ENCODE measurements around the gene GALR3.

The GALR3 gene

DNA sequence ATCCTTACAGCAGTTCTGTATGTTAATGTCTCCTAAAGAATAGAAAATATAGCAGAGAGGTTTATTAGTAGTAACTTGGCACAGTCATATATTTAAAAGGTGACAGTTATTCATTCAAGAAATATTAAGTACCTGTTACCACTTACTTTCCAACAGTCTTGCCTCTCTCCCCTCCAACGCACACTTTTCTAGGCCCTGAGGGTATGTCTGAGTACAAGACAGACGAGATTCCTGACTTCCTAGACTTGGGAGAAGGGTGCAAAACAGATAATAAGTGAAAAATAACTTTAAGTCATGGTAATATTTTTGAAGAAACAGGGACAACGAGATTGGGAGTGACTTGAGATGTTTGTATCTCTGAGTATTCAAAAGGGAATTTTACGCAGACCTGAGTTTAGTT lies 27.6 kb downstream of the GALR3 start:
- Histone ChIP-seq H3K4me1 (ENCODE audit: control insufficient read depth, insufficient read depth, low read length, unreplicated experiment) (peaks cover 12% of the 10 kb centered on the region), H2AFZ (ENCODE audit: low read length, unreplicated experiment) (no peak overlapping the region), H3K4me3 (ENCODE audit: low read depth, low read length) (peak overlapping the region; percentile 100), H3K36me3 (ENCODE audit: insufficient read depth, low read length) (peaks cover 13% of the 10 kb centered on the region; the same call in 1 of the 2 replicates), H3K27ac (ENCODE audit: low read depth, low read length) (no peak overlapping the region), H3K79me2 (ENCODE audit: control insufficient read depth, insufficient read depth, low read length, unreplicated experiment) (peaks cover 46% of the 10 kb centered on the region), H3K27me3 (ENCODE audit: insufficient read depth, low read length) (no peaks in the 10 kb centered on the region)

DNA sequence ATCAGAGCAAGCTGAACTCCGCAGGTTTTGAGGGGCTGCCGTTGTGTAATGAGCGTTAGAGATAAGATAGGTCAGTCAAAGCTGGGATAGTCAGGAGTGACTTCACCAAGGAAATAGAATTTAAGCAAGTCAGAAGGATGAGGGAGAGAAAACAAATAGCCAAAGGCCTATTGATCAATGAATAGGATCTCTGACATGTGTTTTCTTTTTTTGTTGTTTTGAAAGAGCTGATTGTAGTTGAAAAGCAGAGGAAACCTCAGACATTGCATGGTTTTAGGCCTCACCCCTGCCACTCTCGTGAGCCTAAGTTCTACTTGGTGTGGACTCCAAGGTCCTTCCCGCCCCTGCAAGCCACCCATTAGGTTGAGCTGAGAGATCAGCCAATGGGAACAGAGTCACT lies 29.2 kb downstream of the GALR3 start:
- Histone ChIP-seq H3K27me3 (ENCODE audit: insufficient read depth, low read length) (no peaks in the 10 kb centered on the region), H3K79me2 (ENCODE audit: control insufficient read depth, insufficient read depth, low read length, unreplicated experiment) (peaks cover 46% of the 10 kb centered on the region), H3K36me3 (ENCODE audit: insufficient read depth, low read length) (peaks cover 13% of the 10 kb centered on the region; the same call in 1 of the 2 replicates), H3K4me3 (ENCODE audit: low read depth, low read length) (no peak overlapping the region), H3K4me1 (ENCODE audit: control insufficient read depth, insufficient read depth, low read length, unreplicated experiment) (peaks cover 12% of the 10 kb centered on the region), H3K27ac (ENCODE audit: low read depth, low read length) (no peak overlapping the region), H2AFZ (ENCODE audit: low read length, unreplicated experiment) (no peak overlapping the region)

DNA sequence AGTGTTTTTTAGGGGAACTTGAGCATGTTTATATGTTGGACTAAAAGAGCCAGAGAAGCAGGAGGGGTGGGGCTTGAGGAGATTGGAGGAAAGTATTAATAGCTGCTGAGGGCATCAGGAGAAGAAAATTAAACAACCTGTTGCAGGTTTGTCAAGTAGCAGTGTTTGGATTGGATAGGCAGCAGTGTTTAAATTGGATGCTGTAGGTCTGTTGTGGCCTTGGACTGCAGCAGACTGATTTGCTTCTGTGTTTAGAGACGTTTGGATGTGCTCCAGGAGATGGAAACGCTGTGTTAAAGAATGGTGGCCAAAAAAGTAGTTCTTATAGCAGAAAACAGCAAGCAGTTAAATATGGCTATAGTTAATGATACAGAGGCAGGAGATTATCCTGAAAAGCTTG lies 31.8 kb downstream of the GALR3 start:
- Histone ChIP-seq H3K27me3 (ENCODE audit: insufficient read depth, low read length) (no peaks in the 10 kb centered on the region), H3K36me3 (ENCODE audit: insufficient read depth, low read length) (peaks cover 13% of the 10 kb centered on the region; the same call in 1 of the 2 replicates), H3K4me3 (ENCODE audit: low read depth, low read length) (no peak overlapping the region), H3K4me1 (ENCODE audit: control insufficient read depth, insufficient read depth, low read length, unreplicated experiment) (peaks cover 12% of the 10 kb centered on the region), H3K27ac (ENCODE audit: low read depth, low read length) (no peak overlapping the region), H3K79me2 (ENCODE audit: control insufficient read depth, insufficient read depth, low read length, unreplicated experiment) (peaks cover 29% of the 10 kb centered on the region), H2AFZ (ENCODE audit: low read length, unreplicated experiment) (no peak overlapping the region)

DNA sequence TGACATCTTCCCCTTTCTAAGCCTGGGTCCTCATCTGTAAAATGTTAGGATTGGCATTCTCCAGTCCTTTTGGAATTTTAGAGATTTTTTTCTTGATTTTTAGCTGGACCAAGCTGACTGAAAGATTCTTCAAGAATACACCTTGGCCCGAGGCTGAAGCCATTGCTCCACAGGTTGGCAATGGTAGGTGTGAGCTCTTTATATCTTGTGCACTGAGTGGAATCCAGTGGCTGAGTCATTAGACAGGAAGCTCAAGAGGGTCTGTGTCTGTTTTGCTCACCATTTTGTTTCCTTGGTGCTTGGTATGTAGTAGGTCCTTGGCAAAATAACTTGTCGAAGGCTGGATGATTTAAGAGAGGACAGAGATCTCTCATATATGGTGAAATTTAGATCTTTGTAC lies 32.3 kb downstream of the GALR3 start:
- Histone ChIP-seq H3K36me3 (ENCODE audit: insufficient read depth, low read length) (peaks cover 13% of the 10 kb centered on the region; the same call in 1 of the 2 replicates), H3K27me3 (ENCODE audit: insufficient read depth, low read length) (no peaks in the 10 kb centered on the region), H3K79me2 (ENCODE audit: control insufficient read depth, insufficient read depth, low read length, unreplicated experiment) (peaks cover 24% of the 10 kb centered on the region)

DNA sequence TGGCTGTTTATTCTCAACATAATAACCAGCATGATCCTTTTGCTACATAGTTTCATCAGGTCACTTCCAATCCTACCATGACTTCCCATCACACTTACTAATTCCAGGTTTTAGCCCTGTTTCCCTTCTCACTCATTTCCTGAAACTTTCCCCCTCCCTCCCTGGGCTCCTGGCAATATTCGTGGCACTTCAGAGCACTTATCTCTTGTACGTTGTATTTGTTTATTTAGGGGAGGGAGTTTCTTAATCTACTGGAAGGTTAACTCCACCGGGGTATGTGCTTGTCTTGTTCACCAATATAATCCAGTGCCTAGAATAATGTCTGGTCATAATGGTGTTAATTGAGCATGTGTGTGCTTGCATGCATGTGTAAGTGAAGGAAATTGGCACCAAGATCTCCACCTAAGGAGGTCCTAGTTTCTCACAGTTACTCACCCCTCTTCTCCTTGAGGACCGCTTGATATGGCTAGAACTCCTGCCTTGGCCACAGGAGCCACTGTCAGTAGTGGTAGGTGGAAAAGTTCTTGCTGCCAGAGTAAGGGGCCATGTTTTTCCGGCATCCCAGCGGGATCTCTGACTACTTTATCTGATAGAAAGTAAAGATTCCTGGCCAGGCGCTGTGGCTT lies 37.7 kb downstream of the GALR3 start:
- peaks cover 4% of the 10 kb centered on the region for H3K36me3 ChIP-seq (ENCODE audit: insufficient read depth, low read length)
- peaks cover 3% of the 10 kb centered on the region for H3K79me2 ChIP-seq (ENCODE audit: control insufficient read depth, insufficient read depth, low read length, unreplicated experiment)
- H3K27ac ChIP-seq (ENCODE audit: low read depth, low read length), result no peak overlapping the region
- H3K4me1 ChIP-seq (ENCODE audit: control insufficient read depth, insufficient read depth, low read length, unreplicated experiment), result peaks cover 8% of the 10 kb centered on the region
- no peak overlapping the region for H2AFZ ChIP-seq (ENCODE audit: low read length, unreplicated experiment)
- no peak overlapping the region for H3K4me3 ChIP-seq (ENCODE audit: low read depth, low read length)
- no peaks in the 10 kb centered on the region for H3K27me3 ChIP-seq (ENCODE audit: insufficient read depth, low read length)

More for the DNA sequence above, 32.3 kb downstream of the GALR3 start:
- Histone ChIP-seq H2AFZ (ENCODE audit: low read length, unreplicated experiment) (no peak overlapping the region), H3K4me1 (ENCODE audit: control insufficient read depth, insufficient read depth, low read length, unreplicated experiment) (peaks cover 9% of the 10 kb centered on the region), H3K27ac (ENCODE audit: low read depth, low read length) (no peak overlapping the region), H3K4me3 (ENCODE audit: low read depth, low read length) (no peak overlapping the region)

DNA sequence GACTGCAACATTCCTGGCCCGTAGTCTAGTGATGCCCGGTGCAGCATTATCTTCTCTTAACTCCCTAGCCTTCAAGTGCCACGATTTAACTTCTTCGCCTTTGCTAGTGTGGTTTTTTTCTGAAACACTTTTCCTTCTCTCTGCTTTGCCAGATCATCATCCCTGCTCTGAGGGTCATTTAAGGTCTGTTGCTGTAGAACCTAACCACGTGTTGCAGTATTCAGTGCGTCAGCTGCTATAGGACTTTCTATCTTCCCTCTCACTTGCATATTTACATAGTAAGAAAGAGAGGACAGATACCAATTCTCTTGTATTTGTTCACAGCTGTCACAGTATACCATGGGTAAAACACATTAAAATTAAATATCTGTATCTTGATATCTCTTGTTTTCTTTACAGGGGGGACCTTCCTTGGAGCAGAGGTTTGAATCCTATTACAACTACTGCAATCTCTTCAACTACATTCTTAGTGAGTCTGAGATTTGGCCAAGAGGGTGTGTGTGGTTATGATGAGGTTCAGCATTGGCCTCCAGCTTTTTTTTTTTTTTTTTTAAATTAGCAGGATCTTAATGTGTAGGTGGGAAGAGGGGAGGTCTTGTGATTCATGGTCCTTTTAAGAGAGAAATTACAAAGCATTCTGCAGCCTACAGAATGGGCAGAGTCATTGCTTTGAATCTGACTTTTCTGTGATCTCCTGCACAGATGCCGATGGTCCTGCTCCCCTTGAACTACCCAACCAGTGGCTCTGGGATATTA lies 39.6 kb downstream of the GALR3 start:
- Histone ChIP-seq H3K4me3 (ENCODE audit: low read depth, low read length) (no peak overlapping the region), H2AFZ (ENCODE audit: low read length, unreplicated experiment) (no peak overlapping the region), H3K27ac (ENCODE audit: low read depth, low read length) (no peak overlapping the region), H3K27me3 (ENCODE audit: insufficient read depth, low read length) (no peaks in the 10 kb centered on the region), H3K36me3 (ENCODE audit: insufficient read depth, low read length) (peaks cover 7% of the 10 kb centered on the region), H3K4me1 (ENCODE audit: control insufficient read depth, insufficient read depth, low read length, unreplicated experiment) (peaks cover 8% of the 10 kb centered on the region), H3K79me2 (ENCODE audit: control insufficient read depth, insufficient read depth, low read length, unreplicated experiment) (peaks cover 6% of the 10 kb centered on the region)

DNA sequence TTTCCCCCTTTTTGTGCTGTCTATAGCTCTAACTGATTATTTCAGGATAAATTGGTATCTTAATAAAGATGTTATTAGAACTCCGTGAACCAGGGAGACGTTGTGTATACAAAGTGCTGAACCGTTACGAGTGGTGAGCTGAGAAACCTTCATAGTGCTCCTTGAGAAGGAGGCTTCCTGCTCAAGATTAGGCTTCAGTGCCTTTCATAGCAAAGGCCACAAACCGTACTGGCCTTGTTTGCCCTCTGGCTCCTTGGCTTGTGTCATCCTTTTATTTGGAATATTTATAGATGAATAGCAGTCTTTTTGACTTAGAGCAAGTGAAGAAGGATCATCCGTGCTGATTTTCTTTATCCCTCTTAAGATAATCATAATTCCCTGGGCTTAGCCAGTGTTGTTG lies 42.3 kb downstream of the GALR3 start:
- no peak overlapping the region for H3K4me3 ChIP-seq (ENCODE audit: low read depth, low read length)
- H3K27me3 ChIP-seq (ENCODE audit: insufficient read depth, low read length), result no peaks in the 10 kb centered on the region
- H3K79me2 ChIP-seq (ENCODE audit: control insufficient read depth, insufficient read depth, low read length, unreplicated experiment), result peaks cover 3% of the 10 kb centered on the region
- H3K4me1 ChIP-seq (ENCODE audit: control insufficient read depth, insufficient read depth, low read length, unreplicated experiment), result peaks cover 8% of the 10 kb centered on the region
- peaks cover 7% of the 10 kb centered on the region for H3K36me3 ChIP-seq (ENCODE audit: insufficient read depth, low read length)
- H3K27ac ChIP-seq (ENCODE audit: low read depth, low read length), result no peak overlapping the region
- H2AFZ ChIP-seq (ENCODE audit: low read length, unreplicated experiment), result no peak overlapping the region

DNA sequence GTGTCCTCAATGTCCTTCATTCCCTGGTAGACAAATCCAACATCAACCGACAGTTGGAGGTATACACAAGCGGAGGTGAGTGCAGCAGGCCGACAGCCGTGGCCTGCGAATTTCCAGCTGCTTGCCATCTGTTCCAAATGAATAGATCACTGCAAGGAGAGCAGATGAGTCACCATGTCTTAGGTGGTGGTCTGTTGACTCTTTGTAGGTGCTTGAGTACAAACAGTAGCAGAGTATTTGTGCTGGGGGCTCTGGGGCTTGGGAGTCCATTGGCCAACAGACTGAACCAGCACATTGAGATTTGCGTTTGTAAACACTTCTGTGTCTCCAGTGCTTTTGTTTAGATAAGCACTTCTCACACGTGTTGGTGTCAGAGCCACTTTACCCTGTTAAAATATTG lies 47.1 kb downstream of the GALR3 start:
- H3K27ac ChIP-seq (ENCODE audit: low read depth, low read length), result no peak overlapping the region
- H3K4me1 ChIP-seq (ENCODE audit: control insufficient read depth, insufficient read depth, low read length, unreplicated experiment), result no peaks in the 10 kb centered on the region
- H3K79me2 ChIP-seq (ENCODE audit: control insufficient read depth, insufficient read depth, low read length, unreplicated experiment), result peaks cover 3% of the 10 kb centered on the region
- H3K4me3 ChIP-seq (ENCODE audit: low read depth, low read length), result no peak overlapping the region
- H2AFZ ChIP-seq (ENCODE audit: low read length, unreplicated experiment), result no peak overlapping the region
- peaks cover 6% of the 10 kb centered on the region; the same call in 1 of the 2 replicates for H3K36me3 ChIP-seq (ENCODE audit: insufficient read depth, low read length)
- H3K27me3 ChIP-seq (ENCODE audit: insufficient read depth, low read length), result no peaks in the 10 kb centered on the region

All from ACC112 (cell line).